ENCODE data around the gene CSF3R. TPM values are rescaled to one million over a fixed set of nuclear protein-coding genes. Genes with fewer than 3 reads are reported as not detected.
"Not testable (repeated sequence)": the region's sequence is repeated elsewhere in the genome, so short reads cannot be mapped to it uniquely, and the experiment has no call there.

The CSF3R gene
- polyA plus RNA-seq, 1 donor from 2014 or later, result not detected

DNA sequence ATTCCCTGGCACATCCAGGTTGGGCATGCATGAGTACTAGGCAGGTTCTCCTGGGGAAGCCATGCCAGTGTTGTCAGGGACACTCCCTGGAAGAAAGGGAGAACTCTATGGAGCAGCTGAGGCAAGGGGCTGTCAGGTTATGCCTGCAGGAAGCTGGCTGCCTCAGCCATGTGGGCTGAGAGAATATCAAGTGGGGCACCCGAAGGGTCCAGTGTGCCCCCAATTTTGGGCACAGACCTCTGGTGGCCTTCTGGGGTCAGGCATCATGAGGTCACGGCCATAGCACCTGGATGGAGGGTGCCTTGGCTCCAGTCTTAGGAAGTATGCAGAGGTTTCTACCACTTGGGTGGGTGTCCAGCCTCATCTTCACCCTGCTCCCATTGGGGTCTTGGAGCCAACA lies 2.6 kb downstream of the CSF3R start:
- TF ChIP-seq EP300 (conservative IDR thresholded peaks at IDR 0.05; ENCODE audit: poor library complexity, severe bottlenecking) (no peak), TAF1 (IDR thresholded peaks at IDR 0.05; ENCODE audit: low read depth) (no peak), MXI1 (conservative IDR thresholded peaks at IDR 0.05; ENCODE audit: poor library complexity, severe bottlenecking) (no peak), POLR2AphosphoS5 (IDR thresholded peaks at IDR 0.05) (no peak), EZH2 (IDR thresholded peaks at IDR 0.05; ENCODE audit: borderline replicate concordance, insufficient read depth, low read length, poor library complexity, severe bottlenecking) (no peak), RAD21 (conservative IDR thresholded peaks at IDR 0.05) (no peak), SMC3 (conservative IDR thresholded peaks at IDR 0.05; ENCODE audit: poor library complexity) (no peak)
- TF ChIP-seq, protein P1, sequence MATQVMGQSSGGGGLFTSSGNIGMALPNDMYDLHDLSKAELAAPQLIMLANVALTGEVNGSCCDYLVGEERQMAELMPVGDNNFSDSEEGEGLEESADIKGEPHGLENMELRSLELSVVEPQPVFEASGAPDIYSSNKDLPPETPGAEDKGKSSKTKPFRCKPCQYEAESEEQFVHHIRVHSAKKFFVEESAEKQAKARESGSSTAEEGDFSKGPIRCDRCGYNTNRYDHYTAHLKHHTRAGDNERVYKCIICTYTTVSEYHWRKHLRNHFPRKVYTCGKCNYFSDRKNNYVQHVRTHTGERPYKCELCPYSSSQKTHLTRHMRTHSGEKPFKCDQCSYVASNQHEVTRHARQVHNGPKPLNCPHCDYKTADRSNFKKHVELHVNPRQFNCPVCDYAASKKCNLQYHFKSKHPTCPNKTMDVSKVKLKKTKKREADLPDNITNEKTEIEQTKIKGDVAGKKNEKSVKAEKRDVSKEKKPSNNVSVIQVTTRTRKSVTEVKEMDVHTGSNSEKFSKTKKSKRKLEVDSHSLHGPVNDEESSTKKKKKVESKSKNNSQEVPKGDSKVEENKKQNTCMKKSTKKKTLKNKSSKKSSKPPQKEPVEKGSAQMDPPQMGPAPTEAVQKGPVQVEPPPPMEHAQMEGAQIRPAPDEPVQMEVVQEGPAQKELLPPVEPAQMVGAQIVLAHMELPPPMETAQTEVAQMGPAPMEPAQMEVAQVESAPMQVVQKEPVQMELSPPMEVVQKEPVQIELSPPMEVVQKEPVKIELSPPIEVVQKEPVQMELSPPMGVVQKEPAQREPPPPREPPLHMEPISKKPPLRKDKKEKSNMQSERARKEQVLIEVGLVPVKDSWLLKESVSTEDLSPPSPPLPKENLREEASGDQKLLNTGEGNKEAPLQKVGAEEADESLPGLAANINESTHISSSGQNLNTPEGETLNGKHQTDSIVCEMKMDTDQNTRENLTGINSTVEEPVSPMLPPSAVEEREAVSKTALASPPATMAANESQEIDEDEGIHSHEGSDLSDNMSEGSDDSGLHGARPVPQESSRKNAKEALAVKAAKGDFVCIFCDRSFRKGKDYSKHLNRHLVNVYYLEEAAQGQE (IDR thresholded peaks at IDR 0.05; ENCODE audit: borderline replicate concordance), result no peak
- TF ChIP-seq, protein P2, sequence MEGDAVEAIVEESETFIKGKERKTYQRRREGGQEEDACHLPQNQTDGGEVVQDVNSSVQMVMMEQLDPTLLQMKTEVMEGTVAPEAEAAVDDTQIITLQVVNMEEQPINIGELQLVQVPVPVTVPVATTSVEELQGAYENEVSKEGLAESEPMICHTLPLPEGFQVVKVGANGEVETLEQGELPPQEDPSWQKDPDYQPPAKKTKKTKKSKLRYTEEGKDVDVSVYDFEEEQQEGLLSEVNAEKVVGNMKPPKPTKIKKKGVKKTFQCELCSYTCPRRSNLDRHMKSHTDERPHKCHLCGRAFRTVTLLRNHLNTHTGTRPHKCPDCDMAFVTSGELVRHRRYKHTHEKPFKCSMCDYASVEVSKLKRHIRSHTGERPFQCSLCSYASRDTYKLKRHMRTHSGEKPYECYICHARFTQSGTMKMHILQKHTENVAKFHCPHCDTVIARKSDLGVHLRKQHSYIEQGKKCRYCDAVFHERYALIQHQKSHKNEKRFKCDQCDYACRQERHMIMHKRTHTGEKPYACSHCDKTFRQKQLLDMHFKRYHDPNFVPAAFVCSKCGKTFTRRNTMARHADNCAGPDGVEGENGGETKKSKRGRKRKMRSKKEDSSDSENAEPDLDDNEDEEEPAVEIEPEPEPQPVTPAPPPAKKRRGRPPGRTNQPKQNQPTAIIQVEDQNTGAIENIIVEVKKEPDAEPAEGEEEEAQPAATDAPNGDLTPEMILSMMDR (IDR thresholded peaks at IDR 0.05; ENCODE audit: poor library complexity, severe bottlenecking), result no peak
- Histone ChIP-seq H3K4me2 (ENCODE audit: low read length) (no peak overlapping the region), H3K36me3 (ENCODE audit: insufficient read depth, low read length) (no peaks in the 10 kb centered on the region), H2AFZ (ENCODE audit: low read depth, low read length) (no peak overlapping the region), H3F3A (ENCODE audit: insufficient read depth, low read length, poor library complexity, severe bottlenecking) (no peaks in the 10 kb centered on the region), H3K9ac (ENCODE audit: low read length) (no peak overlapping the region), H3K9me2 (ENCODE audit: insufficient read depth, low read length) (no peaks in the 10 kb centered on the region), H3K9me3 (ENCODE audit: low read length) (no peaks in the 10 kb centered on the region), H3K4me3 (ENCODE audit: low read length) (no peak overlapping the region), H3K79me2 (replicated peaks; ENCODE audit: insufficient read depth, low read length) (no peaks in the 10 kb centered on the region), H3K27me3 (ENCODE audit: insufficient read depth, low read depth, low read length) (no peaks in the 10 kb centered on the region), H4K20me1 (ENCODE audit: insufficient read depth) (no peaks in the 10 kb centered on the region), H3K27ac (ENCODE audit: low read length) (no peak overlapping the region)

DNA sequence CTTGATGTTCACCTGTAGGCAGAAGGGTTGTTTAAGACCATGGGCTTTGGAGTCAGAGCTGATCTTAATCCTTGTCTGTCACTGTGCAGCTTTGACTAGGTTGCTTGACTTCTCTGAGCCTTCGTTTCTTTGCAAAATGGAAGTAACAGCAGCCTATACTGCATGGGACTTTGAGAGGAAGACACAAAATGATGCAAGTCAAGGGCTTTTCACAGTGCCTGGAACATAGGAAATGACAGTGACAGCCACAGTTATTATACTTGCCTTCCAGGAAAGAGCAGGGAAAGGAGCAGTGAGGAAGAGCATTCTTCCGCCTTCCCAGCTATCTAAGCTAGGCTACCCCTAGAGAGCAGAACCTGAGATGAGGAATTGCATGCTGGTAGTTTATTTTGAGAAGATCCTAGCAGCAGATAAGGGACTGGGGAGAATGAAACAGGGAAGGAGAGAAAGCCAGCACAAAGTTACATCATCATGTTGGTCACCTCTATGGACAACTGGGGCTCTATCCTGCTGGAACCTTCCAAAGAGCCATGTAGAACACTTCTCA lies 3.1 kb downstream of the CSF3R start:
- TF ChIP-seq EZH2 (IDR thresholded peaks at IDR 0.05; ENCODE audit: borderline replicate concordance, insufficient read depth, low read length, poor library complexity, severe bottlenecking) (no peak), SMC3 (conservative IDR thresholded peaks at IDR 0.05; ENCODE audit: poor library complexity) (no peak), EP300 (conservative IDR thresholded peaks at IDR 0.05; ENCODE audit: poor library complexity, severe bottlenecking) (no peak), RAD21 (conservative IDR thresholded peaks at IDR 0.05) (no peak), TAF1 (IDR thresholded peaks at IDR 0.05; ENCODE audit: low read depth) (no peak), MXI1 (conservative IDR thresholded peaks at IDR 0.05; ENCODE audit: poor library complexity, severe bottlenecking) (no peak), POLR2AphosphoS5 (IDR thresholded peaks at IDR 0.05) (no peak)
- TF ChIP-seq, protein P2 (IDR thresholded peaks at IDR 0.05; ENCODE audit: poor library complexity, severe bottlenecking), result no peak
- TF ChIP-seq, protein P1 (IDR thresholded peaks at IDR 0.05; ENCODE audit: borderline replicate concordance), result no peak
- Histone ChIP-seq H3K27me3 (ENCODE audit: insufficient read depth, low read depth, low read length) (no peaks in the 10 kb centered on the region), H2AFZ (ENCODE audit: low read depth, low read length) (no peak overlapping the region)

DNA sequence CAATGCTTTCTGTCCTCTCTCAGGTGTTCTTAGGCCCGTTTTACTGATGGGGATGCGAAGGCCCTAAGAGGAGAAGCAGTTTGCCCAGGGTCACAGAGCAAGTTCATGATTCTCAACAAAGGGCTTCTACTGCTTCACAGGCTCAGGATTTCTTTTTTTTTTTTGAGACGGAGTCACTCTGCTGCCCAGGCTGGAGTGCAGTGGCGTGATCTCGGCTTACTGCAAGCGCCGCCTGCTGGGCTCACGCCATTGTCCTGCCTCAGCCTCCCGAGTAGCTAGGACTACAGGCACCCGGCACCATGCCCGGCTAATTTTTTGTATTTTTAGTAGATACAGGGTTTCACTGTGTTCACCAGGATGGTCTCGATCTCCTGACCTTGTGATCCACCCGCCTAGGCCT lies 5.1 kb downstream of the CSF3R start:
- H3F3A ChIP-seq (ENCODE audit: insufficient read depth, low read length, poor library complexity, severe bottlenecking); H2AFZ ChIP-seq (ENCODE audit: low read depth, low read length); H3K4me2 ChIP-seq (ENCODE audit: low read length); H4K20me1 ChIP-seq (ENCODE audit: insufficient read depth); H3K27me3 ChIP-seq (ENCODE audit: insufficient read depth, low read depth, low read length); H3K36me3 ChIP-seq (ENCODE audit: insufficient read depth, low read length); H3K9ac ChIP-seq (ENCODE audit: low read length); H3K27ac ChIP-seq (ENCODE audit: low read length); H3K79me2 ChIP-seq (replicated peaks; ENCODE audit: insufficient read depth, low read length); H3K9me3 ChIP-seq (ENCODE audit: low read length); H3K9me2 ChIP-seq (ENCODE audit: insufficient read depth, low read length); H3K4me3 ChIP-seq (ENCODE audit: low read length): not testable (repeated sequence)

More for the DNA sequence above, 3.1 kb downstream of the CSF3R start:
- Histone ChIP-seq H3K9ac (ENCODE audit: low read length) (no peak overlapping the region), H4K20me1 (ENCODE audit: insufficient read depth) (no peaks in the 10 kb centered on the region), H3K4me2 (ENCODE audit: low read length) (no peak overlapping the region), H3K9me2 (ENCODE audit: insufficient read depth, low read length) (no peaks in the 10 kb centered on the region), H3K27ac (ENCODE audit: low read length) (no peak overlapping the region), H3K79me2 (replicated peaks; ENCODE audit: insufficient read depth, low read length) (no peaks in the 10 kb centered on the region), H3K9me3 (ENCODE audit: low read length) (no peaks in the 10 kb centered on the region), H3K4me3 (ENCODE audit: low read length) (no peak overlapping the region), H3F3A (ENCODE audit: insufficient read depth, low read length, poor library complexity, severe bottlenecking) (no peaks in the 10 kb centered on the region), H3K36me3 (ENCODE audit: insufficient read depth, low read length) (no peaks in the 10 kb centered on the region)
